Small intestine (tissue), 7 donors: ENCODE results near the gene PLS1. TPM values are rescaled to one million over a fixed set of nuclear protein-coding genes. Genes with fewer than 3 reads are reported as not detected.
"Not testable (repeated sequence)": the region's sequence is repeated elsewhere in the genome, so short reads cannot be mapped to it uniquely, and the experiment has no call there.

Experiments
- DNase-seq, 2 donors: peaks; one replicate each; pipeline versions ENCODE4 v3.0.0 to v3.0.0-alpha.2; 2013
- FAIRE-seq: peaks from 2 replicates; lab custom pipeline; 2012; peaks lifted over from hg19 to GRCh38; lab: Jason Lieb, UNC
- H3K27ac ChIP-seq, 3 donors: one replicate each; pipeline ENCODE4 v1.5.1; 2013; ENCODE audit warnings: low read length in 2 of 3, mild to moderate bottlenecking in 2 of 3, control low read depth in 1 of 3, inconsistent platforms in 1 of 3, low read depth in 1 of 3, moderate library complexity in 1 of 3
- H3K27me3 ChIP-seq, 3 donors: one replicate each; pipeline ENCODE4 v1.6.1; 2013; ENCODE audit warnings: low read length in 3 of 3, inconsistent platforms in 1 of 3; ENCODE audit not compliant: control insufficient read depth in 3 of 3, insufficient read depth in 3 of 3
- H3K36me3 ChIP-seq, 3 donors: one replicate each; pipeline ENCODE4 v1.6.1; 2013; ENCODE audit warnings: low read length in 3 of 3, inconsistent platforms in 1 of 3, low read depth in 1 of 3, mild to moderate bottlenecking in 1 of 3, moderate library complexity in 1 of 3; ENCODE audit not compliant: control insufficient read depth in 3 of 3, insufficient read depth in 2 of 3
- H3K4me1 ChIP-seq, 3 donors: one replicate each; pipeline ENCODE4 v1.6.1; 2013; ENCODE audit warnings: low read length in 2 of 3, inconsistent platforms in 1 of 3, low read depth in 1 of 3, mild to moderate bottlenecking in 1 of 3, moderate library complexity in 1 of 3; ENCODE audit not compliant: control insufficient read depth in 3 of 3, insufficient read depth in 2 of 3
- H3K4me3 ChIP-seq, 3 donors: one replicate each; pipeline ENCODE4 v1.5.1; 2013; ENCODE audit warnings: low read length in 3 of 3, control low read depth in 1 of 3, inconsistent platforms in 1 of 3, low read depth in 1 of 3, mild to moderate bottlenecking in 1 of 3, moderate library complexity in 1 of 3
- H3K9me3 ChIP-seq, 2 donors: one replicate each; pipeline ENCODE4 v1.6.1; 2013; ENCODE audit warnings: low read depth in 1 of 2, low read length in 1 of 2; ENCODE audit not compliant: control insufficient read depth in 2 of 2, insufficient read depth in 1 of 2
- WGBS, 3 donors: extraction: QIAGEN DNeasy Blood & Tissue Kit; methylation state at CpG; one replicate each; pipeline ENCODE4 v1.1.7; 2013; 5-methylcytosine and 5-hydroxymethylcytosine counted together
- polyA plus RNA-seq, 4 donors: library from polyadenylated mRNA; stranded (reverse) in 3 of 4; unstranded in 1 of 4; fragments of 200-250 nt in 3 of 4; fragments of 120-200 nt in 1 of 4; gene quantifications; one replicate each; pipeline versions ENCODE4 v1.2.1 to v1.2.3, GENCODE V29; 2013
- donor health status: healthy with polysubstance abuse.
- donor health status: control.
- donor health status: control.
- donor health status: Bipolar disorder and iron deficiency.
- donor health status: healthy.

The PLS1 gene
- polyA plus RNA-seq, 4 donors: 34.9 to 298 (median 171) TPM

DNA sequence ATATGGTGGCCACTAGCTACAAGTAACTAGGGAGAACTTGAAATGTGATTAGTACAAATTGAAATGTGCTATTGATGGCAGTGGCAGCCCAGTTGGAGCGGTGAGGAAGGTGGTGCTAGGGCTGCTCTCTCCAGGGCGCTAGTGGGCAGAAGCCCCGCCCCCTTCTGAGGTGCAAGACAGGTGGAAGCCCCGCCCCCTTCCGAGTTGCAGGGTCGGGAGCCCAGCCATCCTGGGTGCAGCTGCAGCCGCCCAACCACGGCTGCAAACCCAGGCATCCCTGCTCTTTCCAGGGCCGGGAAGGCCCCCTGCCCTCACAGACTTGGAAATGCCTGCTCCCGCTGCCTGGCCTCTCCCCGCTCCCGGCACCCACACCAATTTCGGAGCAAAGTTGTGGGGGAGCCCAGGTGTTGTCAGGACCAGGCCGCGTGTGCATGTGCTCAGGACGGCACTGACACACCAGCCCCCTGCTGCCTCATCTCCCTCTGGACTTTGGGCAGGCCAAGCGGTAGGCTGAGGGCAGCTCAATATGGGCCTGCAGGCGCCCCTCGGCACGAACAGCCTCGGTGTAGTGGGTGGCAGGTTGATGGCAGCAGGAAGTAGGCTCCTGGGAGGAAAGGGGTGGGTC, 27.7 kb upstream of the PLS1 start:
- 87 to 95% (median 94%) methylated on average over 21 of the region's 21 CpGs for WGBS, 3 donors

DNA sequence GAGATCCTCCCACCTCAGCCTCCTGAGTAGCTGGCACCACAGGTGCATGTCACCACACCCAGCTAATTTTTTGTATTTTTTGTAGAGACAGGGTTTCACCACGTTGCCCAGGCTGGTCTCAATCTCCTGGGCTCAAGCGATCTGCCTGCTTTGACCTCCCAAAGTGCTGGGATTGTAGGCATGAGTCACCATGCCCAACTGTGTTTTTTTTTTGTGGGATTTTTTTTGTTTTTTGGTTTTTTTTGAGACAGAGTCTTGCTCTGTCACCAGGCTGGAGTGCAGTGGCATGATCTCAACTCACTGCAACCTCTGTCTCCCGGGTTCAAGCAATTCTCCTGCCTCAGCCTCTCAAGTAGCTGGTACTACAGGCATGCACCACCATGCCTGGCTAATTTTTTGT, 26.8 kb upstream of the PLS1 start:
- 97 to 100% (median 97%) methylated on average over 3 of the region's 3 CpGs for WGBS, 3 donors
- H3K9me3 ChIP-seq, H3K4me1 ChIP-seq, FAIRE-seq, H3K4me3 ChIP-seq, H3K27me3 ChIP-seq, H3K27ac ChIP-seq, DNase-seq: not testable (repeated sequence)
- peaks cover 0 to 15% (median 1%) of the 10 kb centered on the region in 3 donors for H3K36me3 ChIP-seq

More for the DNA sequence above, 27.7 kb upstream of the PLS1 start:
- peaks cover 0 to 3% of the 10 kb centered on the region in 2 donors for H3K9me3 ChIP-seq
- DNase-seq: peak in 1 of 2 donors; percentile 53
- H3K4me3 ChIP-seq: no peak overlapping the region
- no peaks in the 10 kb centered on the region for H3K27me3 ChIP-seq
- H3K27ac ChIP-seq: no peak overlapping the region
- H3K36me3 ChIP-seq: peaks cover 0 to 15% (median 1%) of the 10 kb centered on the region in 3 donors
- FAIRE-seq: no peak
- no peaks in the 10 kb centered on the region for H3K4me1 ChIP-seq

DNA sequence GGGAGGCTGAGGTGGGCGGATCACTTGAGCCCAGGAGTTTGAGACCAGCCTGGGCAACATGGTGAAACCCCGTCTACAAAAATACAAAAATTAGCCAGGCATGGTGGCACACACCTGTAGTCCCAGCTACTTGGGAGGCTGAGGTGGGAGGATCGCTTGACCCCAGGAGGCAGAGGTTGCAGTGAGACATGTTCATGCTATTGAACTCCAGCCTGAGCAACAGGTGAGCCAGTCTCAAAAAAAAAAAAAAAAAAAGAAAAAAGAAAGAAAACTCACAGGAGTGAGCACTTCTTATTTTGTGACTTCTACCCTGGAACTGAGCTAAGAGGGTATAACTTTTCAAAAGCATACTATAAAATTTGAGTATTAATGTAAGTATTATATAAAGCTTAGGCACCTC, 22.0 kb upstream of the PLS1 start:
- FAIRE-seq: not testable (repeated sequence)

DNA sequence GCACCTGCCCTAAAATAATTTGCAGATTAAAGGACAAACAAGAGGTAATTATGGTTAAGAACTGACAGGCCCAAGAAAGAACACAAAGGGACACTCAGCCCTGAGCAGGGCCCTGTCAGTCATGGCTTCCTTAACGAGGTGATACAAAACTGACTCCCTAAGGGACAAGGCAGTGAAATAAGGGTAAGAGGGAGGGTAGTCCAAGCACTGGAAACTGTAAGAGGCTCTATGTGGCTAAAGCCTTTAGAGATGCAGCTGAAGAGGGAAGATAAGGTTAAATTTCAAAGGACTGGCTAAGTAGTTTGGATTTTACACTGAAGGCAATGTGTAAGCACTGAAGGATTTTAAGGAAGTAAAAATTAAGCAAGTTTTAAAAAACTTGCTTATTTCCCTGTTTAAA, 21.5 kb upstream of the PLS1 start:
- H3K27ac ChIP-seq: no peak overlapping the region
- DNase-seq: no peak
- H3K27me3 ChIP-seq: no peaks in the 10 kb centered on the region
- FAIRE-seq: no peak
- H3K4me3 ChIP-seq: no peak overlapping the region
- no peaks in the 10 kb centered on the region for H3K9me3 ChIP-seq
- H3K4me1 ChIP-seq: peaks cover 0 to 9% (median 4%) of the 10 kb centered on the region in 3 donors
- peaks cover 0 to 3% (median 0%) of the 10 kb centered on the region in 3 donors for H3K36me3 ChIP-seq
- 19 to 52% (median 47%) methylated on average over 1 of the region's 1 CpG for WGBS, 3 donors

More for the DNA sequence above, 22.0 kb upstream of the PLS1 start:
- WGBS, 3 donors: 96 to 98% (median 98%) methylated on average over 3 of the region's 3 CpGs
- DNase-seq, H3K9me3 ChIP-seq, H3K36me3 ChIP-seq, H3K4me1 ChIP-seq, H3K27me3 ChIP-seq, H3K4me3 ChIP-seq, H3K27ac ChIP-seq: not testable (repeated sequence)

DNA sequence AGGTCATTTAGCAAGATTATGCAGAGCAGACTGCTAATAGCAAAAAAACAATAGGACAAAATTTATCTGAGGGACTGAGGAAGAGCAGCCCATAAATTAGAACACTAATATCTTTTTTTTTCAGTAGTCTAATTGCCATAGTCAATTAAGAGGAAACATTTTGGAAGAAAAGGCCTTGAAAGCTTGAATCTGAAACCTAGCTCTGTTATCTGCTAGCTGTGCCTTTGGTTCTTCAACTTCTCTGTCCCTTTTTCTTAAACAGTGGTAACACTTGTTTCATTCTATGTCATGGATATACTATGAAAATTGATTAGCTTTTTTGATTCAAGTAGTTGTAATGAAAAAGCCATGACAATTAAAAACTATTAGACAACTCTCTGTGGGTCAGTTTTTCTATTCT, 19.4 kb upstream of the PLS1 start:
- no peak overlapping the region for H3K27ac ChIP-seq
- peaks cover 0 to 10% (median 4%) of the 10 kb centered on the region in 3 donors for H3K4me1 ChIP-seq
- no peak overlapping the region for H3K4me3 ChIP-seq
- DNase-seq (no peak), FAIRE-seq (no peak)
- H3K9me3 ChIP-seq: no peaks in the 10 kb centered on the region
- peaks cover 0 to 3% (median 0%) of the 10 kb centered on the region in 3 donors for H3K27me3 ChIP-seq
- H3K36me3 ChIP-seq: no peaks in the 10 kb centered on the region

DNA sequence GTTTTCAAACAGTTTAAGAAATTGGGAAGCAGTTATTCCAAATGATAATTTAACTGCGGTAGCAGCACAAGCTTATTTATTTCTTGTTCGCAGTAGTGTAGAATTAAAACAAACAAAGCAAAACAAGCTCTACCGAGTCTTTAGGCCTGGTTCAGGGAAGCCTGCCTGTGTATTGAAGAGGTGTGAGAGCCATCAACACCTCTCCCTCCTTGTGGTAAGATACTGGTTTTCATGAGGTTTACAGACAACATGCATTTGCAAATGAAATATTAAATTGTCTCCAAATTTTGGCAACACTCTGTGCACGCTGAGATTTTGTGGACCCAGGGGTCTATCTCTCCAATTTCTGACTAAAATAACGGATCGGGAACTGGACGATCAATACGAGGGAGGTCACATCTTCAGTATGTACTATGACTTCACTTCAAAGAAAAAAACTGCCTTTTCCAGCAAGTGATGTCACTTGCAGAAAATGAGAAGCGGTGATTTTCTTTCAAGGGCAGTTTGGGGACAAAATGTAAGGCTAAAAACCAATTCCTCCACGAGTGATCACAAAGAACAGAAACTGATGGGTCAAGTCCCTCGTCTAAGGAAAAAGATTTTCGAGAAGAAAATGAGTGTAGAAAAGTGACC, 18.4 kb upstream of the PLS1 start:
- no peaks in the 10 kb centered on the region for H3K9me3 ChIP-seq
- DNase-seq: no peak
- peak overlapping the region in 2 of 3 donors; percentile 93 to 100 for H3K27ac ChIP-seq
- peaks cover 0 to 4% (median 0%) of the 10 kb centered on the region in 3 donors for H3K27me3 ChIP-seq
- peak overlapping the region; percentile 74 to 97 (median 77) for H3K4me3 ChIP-seq
- peaks cover 0 to 10% (median 4%) of the 10 kb centered on the region in 3 donors for H3K4me1 ChIP-seq
- FAIRE-seq: no peak
- WGBS, 3 donors: 2 to 5% (median 5%) methylated on average over 12 of the region's 12 CpGs
- H3K36me3 ChIP-seq: no peaks in the 10 kb centered on the region

DNA sequence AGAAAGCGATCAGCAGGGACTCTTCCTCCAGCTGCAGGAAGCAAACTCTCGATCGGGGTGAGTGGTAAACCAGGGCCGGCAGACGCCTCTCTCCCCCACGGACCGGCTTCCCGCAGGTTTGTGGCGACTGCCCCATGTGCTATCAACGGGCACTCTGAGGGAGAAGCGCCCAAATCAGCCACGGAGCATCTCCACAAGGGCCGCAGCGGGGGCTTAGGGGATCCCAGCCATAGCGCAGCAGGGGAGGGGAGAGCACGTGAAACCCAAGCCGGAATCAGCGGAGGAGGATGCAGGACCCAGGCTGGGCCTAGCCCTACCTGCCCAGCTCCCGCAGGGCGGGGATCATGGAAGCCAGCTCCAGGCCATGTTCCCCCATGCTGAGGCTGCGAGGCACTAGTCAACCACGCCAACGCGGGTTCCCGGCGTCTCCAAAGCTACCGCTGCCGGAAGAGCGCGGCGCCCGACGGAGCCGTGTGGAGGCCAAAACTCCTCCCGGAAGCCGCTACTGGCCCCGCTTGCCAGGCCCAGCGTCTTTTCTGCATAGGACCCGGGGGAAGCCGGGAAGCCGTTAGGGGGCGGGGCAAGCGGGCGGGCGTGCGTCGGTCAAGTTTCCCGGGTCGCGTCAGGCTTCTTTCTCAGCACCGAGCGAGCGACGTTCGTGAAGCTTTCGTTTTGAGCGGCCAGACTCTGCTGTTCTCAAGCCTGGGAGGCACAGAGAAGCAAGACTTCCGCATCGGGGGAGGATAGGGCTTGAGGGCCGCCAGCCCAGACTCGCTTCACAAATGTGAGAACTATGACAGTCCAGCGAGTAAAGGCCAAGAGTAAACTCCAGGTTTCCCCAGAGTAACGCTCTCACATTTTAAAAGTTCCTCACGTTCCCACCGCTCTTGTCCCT, 17.6 kb upstream of the PLS1 start, which contains the start of gene ATR:
ATR (minus strand) TSS at position 405 of the 895 bp plus-strand sequence; CDS start at position 376, 29 bp downstream.
- no peak for FAIRE-seq
- peaks cover 0 to 10% (median 4%) of the 10 kb centered on the region in 3 donors for H3K4me1 ChIP-seq
- no peaks in the 10 kb centered on the region for H3K9me3 ChIP-seq
- peaks cover 0 to 7% (median 0%) of the 10 kb centered on the region in 3 donors for H3K27me3 ChIP-seq
- DNase-seq: peak; percentile 98 to 99
- peak within 1 kb of the TSS; percentile 74 to 97 (median 77) for H3K4me3 ChIP-seq
- 0% methylated on average over 62 to 65 of the region's 65 CpGs for WGBS, 3 donors
- no peaks in the 10 kb centered on the region for H3K36me3 ChIP-seq
- peak within 1 kb of the TSS; percentile 93 to 100 (median 96) for H3K27ac ChIP-seq

DNA sequence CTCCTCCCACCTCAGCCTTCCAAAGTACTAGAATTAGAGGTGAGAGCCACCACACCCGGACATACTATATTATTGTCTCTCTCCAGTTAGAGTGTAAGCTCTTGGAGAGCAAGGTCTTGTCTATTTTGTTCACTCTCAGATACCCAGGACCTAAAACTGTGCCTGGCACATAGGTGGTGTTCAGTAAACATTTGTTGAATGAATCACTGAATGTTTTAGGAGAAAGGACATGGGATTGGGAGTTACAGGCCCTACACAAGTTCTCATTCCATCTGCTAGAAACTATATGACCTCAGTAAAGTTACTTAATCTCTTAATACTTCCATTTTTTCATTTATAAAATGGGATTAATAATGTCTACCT, 16.2 kb upstream of the PLS1 start:
- H3K9me3 ChIP-seq: no peaks in the 10 kb centered on the region
- peaks cover 0 to 10% (median 4%) of the 10 kb centered on the region in 3 donors for H3K4me1 ChIP-seq
- H3K36me3 ChIP-seq: no peaks in the 10 kb centered on the region
- H3K4me3 ChIP-seq: no peak overlapping the region
- peak overlapping the region in 1 of 3 donors; percentile 100 for H3K27ac ChIP-seq
- DNase-seq (no peak), FAIRE-seq (no peak)
- WGBS, 3 donors: 89 to 96% (median 91%) methylated on average over 1 of the region's 1 CpG
- H3K27me3 ChIP-seq: peaks cover 0 to 7% (median 0%) of the 10 kb centered on the region in 3 donors
